CMK (cell line): Measurements from ENCODE around the gene ACR.
"Not testable (repeated sequence)": the region's sequence is repeated elsewhere in the genome, so short reads cannot be mapped to it uniquely, and the experiment has no call there.

ENCODE experiments used
- DNase-seq: peaks from one replicate; pipeline ENCODE4 v3.0.0-alpha.2; 2010; ENCODE audit warnings: low read depth

ACR gene

DNA sequence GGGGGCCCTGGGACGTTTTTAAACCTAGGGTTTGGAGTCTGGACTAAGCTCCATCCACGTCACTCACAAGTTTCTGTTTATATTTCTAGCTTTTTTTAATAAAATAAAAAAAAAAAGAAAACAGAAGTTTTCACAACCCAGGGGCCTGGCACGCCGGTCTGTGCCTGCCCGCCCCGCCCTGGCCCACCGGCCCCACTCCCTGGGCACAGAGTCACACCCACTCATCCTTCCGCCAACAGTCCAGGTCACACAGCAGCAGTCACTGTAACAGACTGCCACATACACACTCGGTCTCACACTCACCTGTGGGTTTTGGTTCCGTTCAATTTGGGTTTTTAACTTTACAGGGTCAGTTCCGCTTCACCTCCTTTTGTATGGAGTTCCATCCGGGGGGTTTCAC, 5.3 kb upstream of the ACR start:
- no peak for DNase-seq

DNA sequence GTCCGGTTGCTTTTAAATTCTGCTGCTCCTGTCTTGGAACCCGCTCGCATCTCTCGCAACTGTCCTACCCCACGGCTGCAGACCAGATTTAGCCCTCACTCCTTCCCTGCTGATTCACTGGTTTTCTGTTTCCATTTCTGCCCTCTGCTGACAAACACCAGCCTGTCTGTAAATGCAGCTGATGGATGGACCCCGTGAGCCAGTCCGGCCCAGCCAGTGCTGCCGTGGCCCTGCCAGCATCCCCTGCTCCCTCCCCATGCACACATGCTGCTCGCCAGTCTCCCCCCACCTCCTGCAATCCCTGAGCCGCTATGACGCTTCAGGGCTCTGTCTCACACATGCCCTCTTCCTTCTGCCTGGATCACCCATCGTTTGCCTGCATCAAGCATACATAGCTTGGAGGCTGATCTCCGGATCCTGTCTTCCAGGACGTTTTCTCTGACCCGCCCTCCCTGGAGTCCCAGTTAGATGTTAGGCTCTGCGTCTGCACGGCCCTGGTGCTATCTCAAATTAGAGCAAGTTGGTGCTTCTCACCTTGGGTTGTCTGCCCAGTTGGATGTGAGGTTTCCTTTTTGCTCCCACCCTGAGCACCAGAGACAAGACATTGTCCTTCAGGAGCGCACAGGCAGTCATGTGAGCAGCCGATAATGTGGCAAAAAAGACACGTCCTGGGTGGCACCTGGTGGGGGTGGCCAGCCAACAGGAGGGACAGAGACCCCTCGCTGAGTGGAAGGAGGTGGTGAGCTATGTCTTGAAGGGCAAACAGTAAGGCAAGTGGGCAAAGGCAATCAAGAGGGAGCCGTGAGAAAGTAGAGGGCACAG, 4.3 kb upstream of the ACR start:
- no peak for DNase-seq

DNA sequence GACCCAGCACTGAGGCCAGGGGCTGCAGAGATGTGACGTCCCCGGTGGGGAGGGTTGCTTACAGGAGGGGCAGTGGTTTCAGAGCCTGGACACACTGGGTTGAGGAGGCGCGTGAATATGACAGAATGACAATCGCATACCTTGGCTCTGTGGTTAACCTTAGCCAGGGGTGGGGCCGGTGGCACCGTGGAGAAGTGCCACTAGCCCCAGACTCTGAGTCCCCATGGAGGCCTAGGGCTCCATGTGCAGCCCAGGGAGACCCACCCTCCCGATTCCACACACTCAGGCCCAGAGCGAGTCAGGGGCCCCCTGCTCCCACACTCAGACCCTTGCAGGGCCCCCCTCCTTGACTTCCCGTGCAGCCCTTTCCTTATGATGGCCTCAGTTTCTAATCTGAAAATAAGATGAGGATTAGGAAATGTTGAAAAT, 3.6 kb upstream of the ACR start:
- DNase-seq, result no peak

DNA sequence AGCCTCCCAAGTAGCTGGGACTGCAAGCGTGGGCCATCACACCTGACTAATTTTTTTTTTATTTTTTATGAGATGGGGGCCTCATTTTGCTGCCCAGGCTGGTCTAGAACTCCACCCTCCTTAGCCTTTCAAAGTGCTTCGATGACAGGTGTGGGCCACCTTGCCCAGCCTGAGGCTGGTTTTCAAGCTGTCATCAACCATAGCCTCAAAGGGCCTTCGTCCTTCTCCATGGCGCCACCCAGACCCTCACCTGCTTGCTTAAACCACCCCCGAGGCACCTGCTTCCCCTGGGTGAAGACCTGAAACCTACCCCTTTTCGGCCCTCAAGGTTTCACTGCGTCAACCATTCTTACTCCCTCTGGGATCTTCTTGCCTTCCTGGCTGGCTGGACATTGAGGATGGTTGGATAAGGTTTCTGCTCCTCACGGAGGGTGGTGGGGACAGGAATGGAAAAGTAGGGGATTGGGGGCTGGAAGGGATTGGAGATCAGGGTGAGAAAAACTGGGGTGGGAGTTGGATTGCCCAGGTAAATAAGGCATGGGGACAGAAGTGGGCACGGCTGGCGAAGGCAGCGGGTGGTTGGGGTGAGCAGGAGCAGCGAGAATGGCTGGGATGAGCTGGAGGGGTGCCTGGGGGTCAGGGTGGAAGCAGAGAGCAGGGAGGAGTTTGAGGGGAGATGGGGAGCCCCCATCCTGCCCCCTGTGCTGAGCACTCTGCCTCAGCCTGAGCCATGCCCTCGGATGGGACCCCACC, 2.8 kb upstream of the ACR start:
- DNase-seq, result no peak

DNA sequence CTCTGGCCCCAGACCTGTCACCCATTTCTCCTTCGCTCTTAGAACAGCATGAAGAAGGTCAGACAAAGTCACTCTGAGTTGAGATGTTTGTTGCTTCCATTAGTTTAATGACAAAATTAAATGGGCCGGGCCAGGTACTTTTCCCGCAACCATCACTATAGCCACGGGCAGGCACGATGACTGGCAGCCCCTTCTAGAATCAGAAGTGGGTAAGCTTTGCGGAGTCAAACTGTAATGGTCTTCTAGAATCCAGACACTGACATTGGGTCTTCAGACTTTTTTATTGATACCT, 2.3 kb upstream of the ACR start:
- DNase-seq, result no peak

DNA sequence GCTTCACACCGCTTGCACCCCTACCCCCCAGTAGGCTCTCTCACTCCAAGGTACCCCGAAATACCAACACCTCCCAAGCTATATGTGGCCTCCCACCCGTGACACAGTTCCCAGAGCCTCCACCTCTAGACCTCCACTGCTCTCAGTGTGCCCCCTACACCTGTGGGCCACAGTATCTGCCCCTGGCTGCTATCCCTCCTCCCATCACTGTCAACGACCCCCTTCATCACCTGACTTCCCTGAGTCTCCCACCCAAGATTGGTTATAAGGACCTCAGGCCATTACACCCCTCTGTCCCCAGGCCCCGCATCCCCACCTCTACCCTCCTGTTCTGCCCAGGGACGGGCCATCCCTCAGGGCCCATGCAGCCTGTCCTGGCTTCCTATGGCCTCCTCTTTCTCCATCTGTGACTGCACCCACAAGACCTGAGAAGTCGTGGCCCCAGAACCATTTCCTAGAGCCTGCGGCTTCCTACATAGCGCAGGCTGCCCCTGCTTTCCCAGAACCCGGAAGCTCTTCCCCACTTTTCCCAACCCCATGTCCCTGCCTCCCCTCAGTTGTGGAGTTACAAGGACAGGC, 734 bp downstream of the ACR start:
- no peak for DNase-seq

DNA sequence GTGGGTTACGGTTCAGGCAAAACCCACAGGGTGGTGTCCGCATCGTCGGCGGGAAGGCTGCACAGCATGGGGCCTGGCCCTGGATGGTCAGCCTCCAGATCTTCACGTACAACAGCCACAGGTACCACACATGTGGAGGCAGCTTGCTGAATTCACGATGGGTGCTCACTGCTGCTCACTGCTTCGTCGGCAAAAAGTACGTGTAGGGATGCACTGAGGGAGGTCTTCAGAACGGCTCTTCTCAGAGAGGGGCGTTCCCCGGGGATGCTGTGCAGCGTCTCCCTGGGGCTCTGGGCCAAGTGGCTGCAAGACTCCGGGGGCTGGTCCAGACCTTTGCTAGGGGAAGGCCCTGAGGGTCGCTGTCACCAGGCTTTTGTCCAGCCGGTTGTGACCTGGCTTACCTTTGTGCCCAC, 1.3 kb downstream of the ACR start:
- DNase-seq, result no peak

DNA sequence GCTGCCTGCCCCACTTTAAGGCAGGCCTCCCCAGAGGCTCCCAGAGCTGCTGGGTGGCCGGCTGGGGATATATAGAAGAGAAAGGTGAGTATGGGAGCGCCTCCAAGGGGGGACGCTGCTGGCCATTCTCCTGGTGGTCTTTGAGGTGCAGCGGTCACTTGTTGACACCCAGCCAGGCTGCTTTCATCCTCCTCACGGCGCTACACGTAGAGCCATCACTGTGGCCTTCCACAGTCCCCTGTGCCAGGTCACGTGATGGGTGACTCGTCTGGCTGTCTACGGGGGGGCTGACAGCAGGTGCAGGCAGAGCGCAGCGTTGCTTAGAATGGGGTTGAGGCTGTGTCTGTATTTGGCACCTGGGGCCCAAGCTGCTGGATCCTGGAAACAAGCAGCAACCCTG, 1.9 kb downstream of the ACR start:
- DNase-seq, result no peak

DNA sequence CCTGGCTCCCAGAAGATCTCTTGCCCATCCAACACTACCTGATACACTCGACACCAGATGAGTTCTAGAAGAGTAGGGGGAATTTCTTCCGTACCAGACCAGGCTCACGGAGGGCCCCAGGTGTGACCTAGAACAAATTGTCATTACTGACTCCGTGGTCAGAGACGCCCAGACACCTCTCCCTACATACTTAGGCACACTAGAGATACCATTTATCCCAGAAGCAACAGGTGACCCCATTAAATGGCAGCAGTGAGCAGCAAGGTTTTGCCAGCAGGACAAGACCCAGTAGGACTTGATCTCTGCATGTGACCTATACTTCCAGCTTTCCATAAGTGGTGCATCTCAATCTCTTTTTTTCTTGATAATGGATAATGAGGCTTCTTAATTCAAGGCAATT, 2.7 kb downstream of the ACR start:
- DNase-seq, result not testable (repeated sequence)

DNA sequence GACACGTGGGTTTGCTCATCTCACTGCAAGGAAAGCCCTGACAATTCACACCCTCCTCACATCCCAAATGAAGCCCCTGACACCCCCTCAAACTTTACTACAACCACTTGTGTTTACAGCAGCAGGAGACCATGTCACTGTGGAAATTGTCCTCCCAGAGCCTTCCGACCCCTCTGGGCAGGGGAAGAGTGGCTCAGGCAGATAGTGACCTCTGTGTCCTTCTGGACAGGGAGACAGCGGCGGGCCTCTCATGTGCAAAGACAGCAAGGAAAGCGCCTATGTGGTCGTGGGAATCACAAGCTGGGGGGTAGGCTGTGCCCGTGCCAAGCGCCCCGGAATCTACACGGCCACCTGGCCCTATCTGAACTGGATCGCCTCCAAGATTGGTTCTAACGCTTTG, 6.4 kb downstream of the ACR start:
- DNase-seq, result not testable (repeated sequence)

DNA sequence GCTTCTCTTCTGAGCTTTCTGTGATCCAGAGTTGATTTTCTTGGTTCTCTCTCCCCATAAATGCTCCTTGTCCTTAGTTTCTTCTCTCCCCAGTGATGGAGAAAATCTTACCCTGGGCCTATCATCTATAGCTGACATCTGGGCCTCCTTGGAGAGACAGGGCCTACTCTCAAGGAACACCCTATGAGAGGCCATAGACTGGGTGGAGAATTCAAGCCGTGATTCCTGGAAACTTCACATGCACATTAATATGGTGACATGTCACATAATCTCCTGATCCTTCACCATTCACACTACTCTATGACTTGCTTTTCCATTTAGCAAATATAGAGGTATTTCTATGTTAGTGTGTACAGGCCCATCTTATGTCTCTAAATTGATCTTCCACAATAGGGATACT, 9.5 kb downstream of the ACR start:
- DNase-seq, result not testable (repeated sequence)

DNA sequence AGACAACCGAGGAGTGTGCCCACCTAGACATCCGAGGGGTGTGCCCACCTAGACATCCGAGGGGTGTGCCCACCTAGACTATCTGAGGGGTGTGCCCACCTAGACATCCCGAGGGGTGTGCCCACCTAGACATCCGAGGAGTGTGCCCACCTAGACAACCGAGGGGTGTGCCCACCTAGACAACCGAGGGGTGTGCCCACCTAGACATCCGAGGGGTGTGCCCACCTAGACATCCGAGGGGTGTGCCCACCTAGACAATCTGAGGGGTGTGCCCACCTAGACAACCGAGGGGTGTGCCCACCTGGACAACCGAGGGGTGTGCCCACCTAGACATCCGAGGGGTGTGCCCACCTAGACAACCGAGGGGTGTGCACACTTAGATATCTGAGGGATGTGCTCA, 10.6 kb downstream of the ACR start:
- not testable (repeated sequence) for DNase-seq

DNA sequence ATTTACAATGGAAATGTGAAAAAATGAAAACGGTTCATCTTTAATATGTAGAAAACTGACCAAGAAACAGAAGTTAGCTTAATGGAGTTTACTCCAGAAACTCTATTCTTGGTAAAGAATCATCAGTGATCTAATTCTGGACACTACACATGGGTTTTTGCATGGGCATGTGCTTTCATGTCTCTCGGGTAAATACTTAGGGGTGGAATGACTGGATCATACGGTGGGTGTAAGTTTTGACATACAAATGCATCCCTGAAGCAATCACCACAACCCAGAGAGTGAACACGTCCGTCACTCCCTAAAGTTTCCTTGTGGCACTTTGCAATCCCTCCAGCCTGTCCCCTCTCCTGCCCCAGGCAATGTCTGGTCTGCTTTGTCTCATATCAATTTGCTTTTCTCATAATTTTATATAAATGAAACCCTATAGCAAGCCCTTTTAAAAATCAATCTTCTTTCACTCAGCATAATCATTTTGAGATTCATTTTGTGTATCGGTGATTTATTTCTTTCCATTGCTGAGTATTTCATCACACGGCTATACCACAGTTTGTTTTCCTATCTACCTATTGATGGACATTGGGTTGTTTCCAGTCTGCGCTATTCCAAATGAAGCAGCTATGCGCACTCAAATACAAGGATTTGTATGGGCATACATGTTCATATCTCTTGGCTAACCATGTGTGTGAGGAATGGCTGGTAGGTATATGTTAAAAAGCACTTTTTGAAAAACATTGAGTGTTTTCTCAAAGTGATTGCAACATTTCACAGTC, 11.5 kb downstream of the ACR start:
- DNase-seq, result not testable (repeated sequence)

DNA sequence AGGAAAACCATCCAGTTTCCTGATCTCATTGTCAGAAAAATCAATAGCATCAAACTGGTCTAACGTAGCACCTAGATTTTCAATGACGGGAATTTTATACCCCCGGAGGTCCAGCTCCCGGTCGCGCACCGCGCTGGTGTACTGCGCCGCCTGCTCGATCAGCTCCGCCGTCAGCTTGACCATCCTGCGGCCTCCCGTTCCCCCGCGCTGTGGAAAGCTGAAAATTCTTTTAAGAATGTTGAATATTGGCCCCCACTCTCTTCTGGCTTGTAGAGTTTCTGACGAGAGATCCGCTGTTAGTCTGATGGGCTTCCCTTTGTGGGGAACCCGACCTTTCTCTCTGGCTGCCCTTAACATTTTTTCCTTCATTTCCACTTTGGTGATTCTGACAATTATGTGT, 17.2 kb downstream of the ACR start:
- not testable (repeated sequence) for DNase-seq

DNA sequence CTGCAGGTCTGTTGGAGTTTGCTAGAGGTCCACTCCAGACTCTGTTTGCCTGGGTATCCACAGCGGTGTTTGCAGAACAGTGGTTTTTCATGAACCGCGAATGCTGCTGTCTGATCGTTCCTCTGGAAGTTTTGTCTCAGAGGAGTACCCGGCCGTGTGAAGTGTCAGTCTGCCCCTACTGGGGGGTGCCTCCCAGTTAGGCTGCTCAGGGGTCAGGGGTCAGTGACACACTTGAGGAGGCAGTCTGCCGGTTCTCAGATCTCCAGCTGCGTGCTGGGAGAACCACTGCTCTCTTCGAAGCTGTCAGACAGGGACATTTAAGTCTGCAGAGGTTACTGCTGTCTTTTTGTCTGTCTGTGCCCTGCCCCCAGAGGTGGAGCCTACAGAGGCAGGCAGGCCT, 18.4 kb downstream of the ACR start:
- DNase-seq, result not testable (repeated sequence)

DNA sequence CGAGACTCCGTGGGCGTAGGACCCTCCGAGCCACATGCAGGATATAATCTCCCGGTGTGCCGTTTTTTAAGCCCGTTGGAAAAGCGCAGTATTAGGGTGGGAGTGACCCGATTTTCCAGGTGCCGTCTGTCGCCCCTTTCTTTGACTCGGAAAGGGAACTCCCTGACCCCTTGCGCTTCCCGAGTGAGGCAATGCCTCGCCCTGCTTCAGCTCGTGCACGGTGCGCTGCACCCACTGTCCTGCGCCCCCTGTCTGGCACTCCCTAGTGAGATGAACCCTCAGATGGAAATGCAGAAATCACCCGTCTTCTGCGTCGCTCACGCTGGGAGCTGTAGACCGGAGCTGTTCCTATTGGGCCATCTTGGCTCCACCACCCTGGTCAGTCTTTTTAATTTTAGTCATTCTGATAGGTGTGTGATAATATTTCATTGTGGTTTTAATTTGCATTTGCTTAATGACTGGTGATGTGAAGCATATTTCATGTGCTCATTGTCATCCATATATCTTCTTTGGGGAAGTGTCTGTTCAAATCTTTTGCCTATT, 19.0 kb downstream of the ACR start:
- not testable (repeated sequence) for DNase-seq

DNA sequence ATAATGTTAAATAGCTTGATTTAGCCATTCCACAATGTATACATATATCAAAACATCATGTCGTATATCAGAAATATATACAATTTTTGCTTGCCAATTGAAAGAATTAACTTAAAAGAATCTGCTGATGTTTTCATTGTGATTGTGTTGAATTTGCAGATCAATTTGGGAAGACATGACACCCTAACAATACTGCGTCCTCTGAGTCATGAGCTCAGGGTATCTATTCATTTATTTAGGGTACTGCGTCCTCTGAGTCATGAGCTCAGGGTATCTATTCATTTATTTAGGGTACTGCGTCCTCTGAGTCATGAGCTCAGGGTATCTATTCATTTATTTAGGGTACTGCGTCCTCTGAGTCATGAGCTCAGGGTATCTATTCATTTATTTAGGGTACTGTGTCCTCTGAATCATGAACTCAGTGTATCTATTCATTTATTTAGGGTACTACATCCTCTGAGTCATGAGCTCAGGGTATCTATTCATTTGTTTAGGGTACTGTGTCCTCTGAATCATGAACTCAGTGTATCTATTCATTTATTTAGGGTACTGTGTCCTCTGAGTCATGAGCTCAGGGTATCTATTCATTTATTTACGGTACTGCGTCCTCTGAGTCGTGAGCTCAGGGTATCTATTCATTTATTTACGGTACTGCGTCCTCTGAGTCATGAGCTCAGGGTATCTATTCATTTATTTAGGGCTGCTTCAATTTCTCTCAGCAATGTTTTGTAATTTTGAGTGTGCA, 21.8 kb downstream of the ACR start:
- not testable (repeated sequence) for DNase-seq

DNA sequence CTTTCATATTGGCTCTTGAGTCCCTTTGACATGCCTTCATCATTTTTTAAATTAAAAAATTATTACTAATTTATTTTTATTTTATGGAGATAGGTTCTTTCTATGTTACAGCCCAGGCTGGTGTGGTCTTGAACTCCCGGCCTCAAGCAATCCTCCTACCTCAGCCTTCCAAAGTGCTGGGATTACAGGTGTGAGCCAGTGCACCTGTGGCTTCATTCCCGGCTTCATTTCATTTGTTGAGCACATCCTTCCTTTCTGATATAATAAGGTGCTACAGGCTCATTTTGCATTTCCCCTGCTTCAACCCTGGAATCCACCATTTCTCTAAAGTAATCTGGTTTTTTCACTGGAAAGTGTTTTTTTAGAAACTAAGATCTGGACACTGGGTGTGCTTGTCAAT, 23.8 kb downstream of the ACR start:
- DNase-seq, result not testable (repeated sequence)

DNA sequence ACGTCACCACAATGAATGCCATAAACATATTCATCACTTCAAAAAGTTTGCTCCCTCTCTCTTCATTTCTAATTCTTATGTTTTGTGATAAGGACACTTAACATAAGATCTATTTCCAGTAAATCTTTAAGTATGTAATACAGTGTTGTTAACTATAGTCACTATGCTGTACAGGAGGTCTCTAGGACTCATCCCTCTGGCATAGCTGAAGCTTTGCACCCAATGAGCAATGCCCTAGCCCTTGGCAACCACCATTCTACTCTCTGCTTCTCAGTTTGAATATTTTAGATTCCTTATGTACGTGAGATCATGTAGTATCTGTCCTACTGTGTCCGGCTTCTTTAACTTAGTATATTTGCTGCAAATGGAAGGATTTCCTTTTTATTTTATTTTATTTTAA, 26.3 kb downstream of the ACR start:
- not testable (repeated sequence) for DNase-seq

DNA sequence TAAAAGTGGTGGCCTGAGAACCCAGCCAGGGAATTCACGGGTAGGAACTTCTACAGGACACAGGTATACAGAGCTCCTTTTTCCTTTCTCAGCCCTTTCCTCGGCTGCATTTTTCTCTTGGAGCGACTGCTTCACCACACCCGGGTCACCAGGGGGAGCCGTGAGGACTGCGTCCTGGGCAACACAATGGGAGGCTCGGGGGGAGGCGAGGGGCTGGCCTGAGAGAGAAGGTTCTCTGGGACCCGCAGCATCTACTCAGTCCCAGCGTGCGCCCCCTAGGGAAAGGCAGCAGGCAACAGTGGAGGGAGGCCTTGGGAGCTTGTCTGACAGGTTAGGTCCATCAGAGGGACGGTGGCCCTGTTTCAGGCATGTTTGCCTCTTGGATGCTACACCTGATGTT, 37.1 kb downstream of the ACR start:
- not testable (repeated sequence) for DNase-seq

DNA sequence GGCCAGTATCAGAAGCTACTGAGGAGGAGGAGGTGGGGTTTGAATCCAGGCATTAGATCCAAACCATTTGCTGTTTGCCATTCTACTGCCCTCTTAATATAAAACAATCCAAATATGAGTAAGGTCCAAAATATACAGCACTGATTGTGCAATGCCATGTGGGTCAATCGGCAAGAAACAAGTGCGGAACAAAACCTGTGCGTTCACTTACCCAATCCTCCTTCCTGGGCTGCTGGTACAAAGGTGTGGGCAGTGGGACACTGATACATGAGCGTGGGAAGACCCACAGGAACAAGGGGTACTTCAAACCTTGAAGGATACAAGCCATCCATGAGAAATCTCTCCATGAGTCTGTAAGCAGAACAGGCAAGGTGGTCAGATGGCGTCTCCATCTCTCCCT, 39.6 kb downstream of the ACR start:
- not testable (repeated sequence) for DNase-seq
